ENCODE data around the gene NLRC3. TPM values are rescaled to one million over a fixed set of nuclear protein-coding genes. Genes with fewer than 3 reads are reported as not detected.

NLRC3 gene
- total RNA-seq, 2 donors from 2014 or later, result 24.1 to 28.8 TPM

DNA sequence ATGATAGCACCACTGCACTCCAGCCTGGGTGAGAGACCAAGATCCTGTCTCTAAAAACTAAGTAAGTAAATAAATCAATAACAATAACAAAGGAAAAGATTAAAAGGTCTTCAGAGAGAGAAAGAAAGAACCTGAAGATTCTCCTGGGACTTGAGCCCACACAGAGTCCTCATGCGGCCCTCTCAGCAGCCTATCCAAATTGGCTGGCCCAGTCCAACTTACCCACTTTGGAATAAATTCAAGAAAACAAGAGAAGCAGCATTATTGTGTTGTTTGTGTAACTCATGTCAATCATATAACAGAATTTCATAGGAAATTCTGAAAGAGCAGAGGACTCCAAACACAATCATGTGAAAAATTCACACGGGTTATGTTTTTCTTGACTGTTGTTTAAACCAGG, 30.4 kb upstream of the NLRC3 start:
- H3K4me1 Mint-ChIP-seq (ENCODE audit: low read depth), result peaks cover 27% of the 10 kb centered on the region
- no peak for ATAC-seq (replicated peaks in 1 of 2)
- H3K4me3 Mint-ChIP-seq, result no peak overlapping the region
- no peaks in the 10 kb centered on the region for H3K9me3 Mint-ChIP-seq
- H3K27ac Mint-ChIP-seq, result no peak overlapping the region
- H3K27me3 Mint-ChIP-seq (ENCODE audit: low read depth), result no peaks in the 10 kb centered on the region
- peaks cover 5 to 8% of the 10 kb centered on the region in 2 donors for H3K36me3 Mint-ChIP-seq (ENCODE audit: insufficient read depth in 2 of 2)
- DNase-seq, result no peak

DNA sequence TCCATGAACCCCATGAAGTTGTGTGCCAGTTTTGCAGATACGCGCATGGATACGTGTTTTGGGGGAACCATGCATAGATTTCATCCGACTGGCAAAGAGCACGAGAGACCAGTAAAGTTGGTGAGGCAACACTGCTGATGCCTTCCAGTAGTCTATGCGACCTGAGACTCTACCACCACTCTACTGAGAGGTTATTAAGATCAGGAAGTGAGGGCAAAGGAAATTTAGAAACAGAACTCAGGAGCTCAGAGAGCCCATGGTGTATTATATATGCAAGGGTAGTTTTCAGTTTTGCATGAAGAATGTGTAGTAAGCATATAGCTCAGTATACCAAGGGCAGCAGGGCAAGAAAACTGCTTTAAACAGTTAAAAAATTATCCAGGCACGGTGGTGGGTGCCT, 30.0 kb upstream of the NLRC3 start:
- H3K36me3 Mint-ChIP-seq (ENCODE audit: insufficient read depth in 2 of 2), result peaks cover 5 to 7% of the 10 kb centered on the region in 2 donors
- DNase-seq (no peak), ATAC-seq (replicated peaks in 1 of 2) (no peak)
- H3K4me3 Mint-ChIP-seq, result no peak overlapping the region
- no peak overlapping the region for H3K27ac Mint-ChIP-seq
- no peaks in the 10 kb centered on the region for H3K9me3 Mint-ChIP-seq
- no peaks in the 10 kb centered on the region for H3K27me3 Mint-ChIP-seq (ENCODE audit: low read depth)
- H3K4me1 Mint-ChIP-seq (ENCODE audit: low read depth), result peaks cover 23% of the 10 kb centered on the region

DNA sequence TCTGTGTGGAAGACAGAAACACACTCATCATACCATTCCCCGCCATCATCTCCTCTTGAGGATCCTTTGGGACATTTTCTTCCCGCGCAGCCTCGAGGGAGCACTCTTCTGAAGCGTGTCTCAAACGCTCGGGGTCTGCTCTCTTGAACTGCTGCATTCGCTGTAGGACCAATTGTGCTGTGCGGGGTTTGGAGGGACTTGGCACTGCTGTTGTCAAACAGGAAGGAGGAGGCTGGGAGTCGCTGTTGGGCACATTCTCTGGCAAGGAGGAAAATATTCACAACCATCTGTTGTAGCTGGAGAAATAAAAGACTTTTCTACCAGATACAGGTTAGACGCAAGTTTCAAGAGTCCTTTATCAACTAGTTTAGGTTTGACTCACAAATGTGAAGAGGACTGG, 29.2 kb upstream of the NLRC3 start:
- H3K4me3 Mint-ChIP-seq, result no peak overlapping the region
- H3K4me1 Mint-ChIP-seq (ENCODE audit: low read depth), result peaks cover 17% of the 10 kb centered on the region
- H3K9me3 Mint-ChIP-seq, result no peaks in the 10 kb centered on the region
- peaks cover 2 to 6% of the 10 kb centered on the region in 2 donors for H3K36me3 Mint-ChIP-seq (ENCODE audit: insufficient read depth in 2 of 2)
- H3K27ac Mint-ChIP-seq, result no peak overlapping the region
- ATAC-seq (replicated peaks in 1 of 2) (no peak), DNase-seq (no peak)
- H3K27me3 Mint-ChIP-seq (ENCODE audit: low read depth), result no peaks in the 10 kb centered on the region

DNA sequence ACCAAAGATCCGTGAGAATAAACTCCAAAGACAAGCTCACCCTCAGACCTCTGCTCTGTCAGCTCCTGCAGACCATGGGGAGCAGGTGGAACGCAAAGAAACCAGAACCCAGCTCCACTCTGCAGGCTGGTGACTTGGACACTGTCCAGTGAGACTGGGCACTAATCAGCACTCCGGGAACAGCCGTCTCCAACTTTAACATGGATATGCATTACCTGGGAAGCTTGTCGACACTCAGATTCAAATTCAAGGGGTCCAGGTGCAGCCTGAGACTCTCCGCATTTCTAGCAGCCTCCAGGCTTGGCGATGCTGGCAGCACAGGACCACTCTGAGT, 25.1 kb upstream of the NLRC3 start:
- ATAC-seq (replicated peaks in 1 of 2), result no peak
- Mint-ChIP-seq H3K4me1 (ENCODE audit: low read depth) (peaks cover 5% of the 10 kb centered on the region), H3K36me3 (ENCODE audit: insufficient read depth in 2 of 2) (peaks cover 7 to 15% of the 10 kb centered on the region in 2 donors)

DNA sequence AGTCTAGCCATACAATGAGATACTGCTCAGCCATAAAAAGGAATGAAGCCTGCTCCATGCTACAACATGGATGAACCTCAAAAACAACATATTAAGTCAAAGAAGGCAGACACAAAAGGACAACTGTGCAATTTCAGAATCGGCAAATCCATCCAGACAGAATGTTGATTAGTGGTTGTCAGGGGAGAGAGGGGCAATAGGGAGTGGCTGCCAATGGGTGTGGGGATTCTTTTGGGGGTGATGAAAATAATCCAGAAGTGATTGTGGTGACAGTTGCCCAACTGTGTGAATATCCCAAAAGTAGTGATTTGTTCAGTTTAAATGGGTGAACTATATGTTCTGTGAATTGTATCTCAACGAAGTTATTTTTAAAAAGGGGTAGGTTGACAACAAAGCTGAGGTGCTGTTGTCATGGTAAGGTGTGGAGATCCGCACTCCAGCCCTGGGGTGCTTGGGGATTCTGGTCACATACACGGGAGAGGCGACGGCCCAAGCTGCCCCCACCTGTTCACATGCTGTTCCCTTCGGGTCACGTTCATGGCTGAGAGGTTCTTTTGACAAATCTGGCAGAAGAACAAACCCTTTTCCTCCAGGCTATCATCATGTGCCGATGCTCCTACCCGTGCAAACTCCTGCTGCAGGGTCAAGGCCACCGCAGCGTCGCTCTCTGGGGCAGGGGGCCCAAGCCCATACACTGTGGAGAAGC, 24.6 kb upstream of the NLRC3 start:
- no peak for ATAC-seq (replicated peaks in 1 of 2)

More for the DNA sequence above, 25.1 kb upstream of the NLRC3 start:
- Mint-ChIP-seq H3K9me3 (no peaks in the 10 kb centered on the region), H3K4me3 (no peak overlapping the region), H3K27me3 (ENCODE audit: low read depth) (no peaks in the 10 kb centered on the region), H3K27ac (no peak overlapping the region)
- DNase-seq, result no peak

GRCh38 chr16:3599922-3600321, 22.7 kb upstream of the NLRC3 start:
- ATAC-seq (replicated peaks in 1 of 2) (no peak), DNase-seq (no peak)
- Mint-ChIP-seq H3K9me3 (no peaks in the 10 kb centered on the region), H3K27me3 (ENCODE audit: low read depth) (no peaks in the 10 kb centered on the region), H3K36me3 (ENCODE audit: insufficient read depth in 2 of 2) (peaks cover 4 to 15% of the 10 kb centered on the region in 2 donors), H3K27ac (no peak overlapping the region), H3K4me3 (no peak overlapping the region), H3K4me1 (ENCODE audit: low read depth) (no peaks in the 10 kb centered on the region)

More for the DNA sequence above, 24.6 kb upstream of the NLRC3 start:
- no peak for DNase-seq
- Mint-ChIP-seq H3K9me3 (no peaks in the 10 kb centered on the region), H3K36me3 (ENCODE audit: insufficient read depth in 2 of 2) (peaks cover 7 to 15% of the 10 kb centered on the region in 2 donors), H3K27me3 (ENCODE audit: low read depth) (no peaks in the 10 kb centered on the region), H3K4me1 (ENCODE audit: low read depth) (peaks cover 5% of the 10 kb centered on the region), H3K27ac (no peak overlapping the region), H3K4me3 (no peak overlapping the region)

DNA sequence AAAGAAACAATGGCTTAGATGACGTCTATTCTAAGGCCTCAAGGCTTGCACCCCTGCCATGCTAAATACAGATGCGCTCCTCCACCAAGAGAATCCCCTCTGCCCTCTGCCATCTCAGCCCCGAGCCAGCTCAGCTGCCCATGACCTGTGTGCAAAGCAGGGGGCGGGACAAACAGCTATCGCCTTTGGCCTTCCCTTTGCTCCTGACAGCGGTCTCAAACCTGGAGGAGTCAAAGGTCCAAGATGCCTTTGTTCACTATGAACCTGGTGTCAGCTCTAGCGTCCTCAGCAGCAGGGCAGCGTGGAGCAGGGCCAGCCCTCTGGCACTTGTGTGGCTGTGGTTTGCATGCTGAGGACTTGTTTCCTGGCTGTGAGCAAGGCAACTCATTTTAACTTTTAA, 21.9 kb upstream of the NLRC3 start:
- DNase-seq (no peak), ATAC-seq (replicated peaks in 1 of 2) (no peak)
- H3K4me1 Mint-ChIP-seq (ENCODE audit: low read depth), result no peaks in the 10 kb centered on the region
- H3K27me3 Mint-ChIP-seq (ENCODE audit: low read depth), result no peaks in the 10 kb centered on the region
- H3K27ac Mint-ChIP-seq, result no peak overlapping the region
- H3K4me3 Mint-ChIP-seq, result no peak overlapping the region
- H3K36me3 Mint-ChIP-seq (ENCODE audit: insufficient read depth in 2 of 2), result peaks cover 4 to 15% of the 10 kb centered on the region in 2 donors
- no peaks in the 10 kb centered on the region for H3K9me3 Mint-ChIP-seq

GRCh38 chr16:3598236-3598635, 21.0 kb upstream of the NLRC3 start:
- ATAC-seq (replicated peaks in 1 of 2) (no peak), DNase-seq (no peak)
- Mint-ChIP-seq H3K4me1 (ENCODE audit: low read depth) (no peaks in the 10 kb centered on the region), H3K4me3 (no peak overlapping the region), H3K27ac (no peak overlapping the region), H3K27me3 (ENCODE audit: low read depth) (no peaks in the 10 kb centered on the region), H3K9me3 (no peaks in the 10 kb centered on the region), H3K36me3 (ENCODE audit: insufficient read depth in 2 of 2) (peaks cover 4 to 13% of the 10 kb centered on the region in 2 donors)

GRCh38 chr16:3597676-3598075, 20.5 kb upstream of the NLRC3 start:
- DNase-seq, result no peak
- no peaks in the 10 kb centered on the region for H3K27me3 Mint-ChIP-seq (ENCODE audit: low read depth)
- no peaks in the 10 kb centered on the region for H3K4me1 Mint-ChIP-seq (ENCODE audit: low read depth)
- H3K27ac Mint-ChIP-seq, result no peak overlapping the region
- no peak for ATAC-seq (replicated peaks in 1 of 2)
- peaks cover 4 to 13% of the 10 kb centered on the region in 2 donors for H3K36me3 Mint-ChIP-seq (ENCODE audit: insufficient read depth in 2 of 2)
- H3K9me3 Mint-ChIP-seq, result no peaks in the 10 kb centered on the region
- H3K4me3 Mint-ChIP-seq, result no peak overlapping the region

DNA sequence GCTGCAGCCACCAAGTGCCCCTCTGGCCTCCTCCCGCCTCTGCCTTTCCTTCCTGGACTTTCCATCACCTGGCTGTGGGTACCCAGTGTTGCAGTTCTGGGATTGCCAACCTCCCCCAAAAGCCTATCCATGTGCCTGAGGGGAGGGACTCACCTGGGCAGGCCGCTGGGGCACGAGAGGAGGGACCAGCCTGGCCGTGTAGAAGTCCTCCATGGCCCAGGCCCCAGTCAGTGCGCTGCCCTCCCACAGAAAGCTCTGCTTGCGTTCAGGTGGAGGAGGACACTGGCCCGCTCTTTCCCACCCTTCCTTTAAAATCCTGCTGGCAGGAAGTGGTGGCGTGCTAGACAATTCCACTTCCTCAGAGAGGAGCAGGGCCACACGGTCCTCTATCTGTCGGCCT, 20.0 kb upstream of the NLRC3 start:
- DNase-seq, result no peak
- H3K4me1 Mint-ChIP-seq (ENCODE audit: low read depth), result no peaks in the 10 kb centered on the region
- H3K9me3 Mint-ChIP-seq, result no peaks in the 10 kb centered on the region
- no peak overlapping the region for H3K4me3 Mint-ChIP-seq
- no peaks in the 10 kb centered on the region for H3K27me3 Mint-ChIP-seq (ENCODE audit: low read depth)
- no peak for ATAC-seq (replicated peaks in 1 of 2)
- no peak overlapping the region for H3K27ac Mint-ChIP-seq
- peaks cover 4 to 13% of the 10 kb centered on the region in 2 donors for H3K36me3 Mint-ChIP-seq (ENCODE audit: insufficient read depth in 2 of 2)

- no peaks in the 10 kb centered on the region for H3K9me3 Mint-ChIP-seq
- H3K4me3 Mint-ChIP-seq, result no peak overlapping the region
- DNase-seq (no peak), ATAC-seq (replicated peaks in 1 of 2) (no peak)
- peaks cover 4 to 7% of the 10 kb centered on the region in 2 donors for H3K36me3 Mint-ChIP-seq (ENCODE audit: insufficient read depth in 2 of 2)
- no peak overlapping the region for H3K27ac Mint-ChIP-seq
- peaks cover under 1% of the 10 kb centered on the region for H3K4me1 Mint-ChIP-seq (ENCODE audit: low read depth)
- H3K27me3 Mint-ChIP-seq (ENCODE audit: low read depth), result no peaks in the 10 kb centered on the region
These were observed 19.1 kb upstream of the NLRC3 start for GRCh38 chr16:3596101-3596861.

DNA sequence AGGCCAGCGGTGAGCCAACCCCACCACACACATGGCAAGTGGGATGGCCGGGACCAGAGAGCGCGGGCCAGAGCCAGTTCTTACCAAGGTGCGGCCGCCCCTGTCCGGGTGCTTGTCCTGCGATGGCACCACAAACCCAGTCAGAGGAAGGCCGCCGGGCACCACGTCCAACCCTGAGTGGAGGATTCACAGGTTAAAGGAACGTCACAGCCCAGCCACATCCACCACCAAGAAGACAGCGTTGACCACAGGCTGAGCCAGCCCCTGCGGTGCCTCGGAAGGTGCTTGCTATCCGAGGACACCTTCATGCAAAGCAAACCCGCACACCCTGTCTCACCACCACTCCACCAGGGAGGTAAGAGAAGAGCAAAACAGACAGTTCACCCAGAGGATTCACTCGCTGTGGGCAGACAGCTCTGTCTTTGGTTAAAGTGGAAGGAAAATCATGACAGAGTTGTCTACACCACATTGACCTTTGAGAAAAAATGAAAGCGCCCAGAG, 18.4 kb upstream of the NLRC3 start:
- Mint-ChIP-seq H3K27me3 (ENCODE audit: low read depth) (no peaks in the 10 kb centered on the region), H3K9me3 (no peaks in the 10 kb centered on the region), H3K36me3 (ENCODE audit: insufficient read depth in 2 of 2) (peaks cover 4 to 8% of the 10 kb centered on the region in 2 donors), H3K4me3 (no peak overlapping the region), H3K4me1 (ENCODE audit: low read depth) (peaks cover 4% of the 10 kb centered on the region), H3K27ac (no peak overlapping the region)
- ATAC-seq (replicated peaks in 1 of 2), result no peak
- no peak for DNase-seq

DNA sequence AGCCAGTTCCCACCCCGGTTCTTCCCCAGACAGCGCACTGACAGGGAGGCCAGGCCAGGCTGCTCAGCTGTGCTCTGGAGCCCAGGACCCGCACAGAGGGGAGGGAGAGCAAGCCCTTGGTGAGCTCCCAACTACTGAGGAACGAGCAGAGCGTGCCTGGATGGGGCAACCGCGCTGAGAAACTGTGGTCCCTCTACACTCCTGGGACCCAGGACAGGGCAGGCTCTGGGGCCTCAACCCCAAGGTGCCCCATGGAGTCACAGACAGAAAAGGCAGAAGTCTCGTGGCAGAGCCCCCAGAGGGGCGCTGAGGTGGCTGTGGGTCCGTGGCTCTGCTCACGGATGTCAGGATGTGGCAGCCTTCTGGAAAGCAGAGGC, 17.9 kb upstream of the NLRC3 start:
- Mint-ChIP-seq H3K9me3 (no peaks in the 10 kb centered on the region), H3K36me3 (ENCODE audit: insufficient read depth in 2 of 2) (peaks cover 4 to 7% of the 10 kb centered on the region in 2 donors), H3K27ac (no peak overlapping the region), H3K27me3 (ENCODE audit: low read depth) (no peaks in the 10 kb centered on the region), H3K4me1 (ENCODE audit: low read depth) (peaks cover 4% of the 10 kb centered on the region), H3K4me3 (no peak overlapping the region)
- no peak for DNase-seq
- ATAC-seq (replicated peaks in 1 of 2), result no peak

Data from activated T-cell treated with anti-CD3 and anti-CD28 coated beads, Interleukin-2, amount 50 U/mL, for 72 hours (primary cell).